Brain pericyte (primary cell): ENCODE measurements around the gene NABP1.

Experiments used
- DNase-seq: peaks from one replicate; pipeline ENCODE4 v3.0.0-alpha.2; 2012; ENCODE audit warnings: low read depth, low spot score

NABP1 gene

GRCh38 chr2:191707542-191707941, 29.6 kb downstream of the NABP1 start:
- no peak for DNase-seq

GRCh38 chr2:191710411-191710900, 32.5 kb downstream of the NABP1 start:
- DNase-seq = peak; percentile 44

DNA sequence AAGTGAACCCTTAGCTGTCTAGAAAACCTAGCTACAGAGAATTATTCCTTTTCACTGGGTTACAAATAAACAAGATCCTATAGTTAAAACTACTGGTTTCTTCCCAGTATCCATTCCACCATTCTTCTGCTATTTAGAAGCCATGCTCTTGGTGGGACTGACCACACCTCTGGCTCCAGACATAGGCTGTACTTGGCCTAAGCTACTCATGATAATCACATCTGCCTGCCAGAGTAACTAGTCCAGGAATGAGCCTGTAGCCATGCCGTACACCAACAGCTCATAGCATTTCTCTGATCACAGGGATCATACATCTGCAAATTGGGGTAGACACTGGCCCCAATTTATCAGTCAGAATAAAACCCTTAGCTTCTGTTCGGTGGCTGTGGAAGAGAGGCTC, 33.7 kb downstream of the NABP1 start:
- no peak for DNase-seq

GRCh38 chr2:191713837-191714236, 35.9 kb downstream of the NABP1 start:
- DNase-seq = no peak

DNA sequence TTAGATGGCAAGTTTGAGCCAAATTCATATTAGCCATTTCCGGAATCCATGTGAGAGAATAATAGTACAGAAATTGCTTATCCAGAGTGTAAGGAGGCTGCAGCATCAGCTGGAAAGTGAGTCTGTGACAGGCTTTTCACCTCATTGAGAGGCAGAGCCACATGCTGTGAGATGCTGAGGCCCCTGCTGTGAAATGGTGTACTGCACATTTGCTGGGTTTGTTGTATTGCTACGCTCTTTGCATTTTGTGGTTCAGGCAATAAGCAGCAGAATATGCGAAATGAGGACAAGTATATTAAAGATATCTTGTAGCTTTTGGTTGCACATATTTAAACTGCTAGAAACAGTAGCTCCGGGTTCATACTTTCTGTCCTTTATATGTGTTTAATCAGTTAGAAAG, 37.0 kb downstream of the NABP1 start:
- DNase-seq = no peak

DNA sequence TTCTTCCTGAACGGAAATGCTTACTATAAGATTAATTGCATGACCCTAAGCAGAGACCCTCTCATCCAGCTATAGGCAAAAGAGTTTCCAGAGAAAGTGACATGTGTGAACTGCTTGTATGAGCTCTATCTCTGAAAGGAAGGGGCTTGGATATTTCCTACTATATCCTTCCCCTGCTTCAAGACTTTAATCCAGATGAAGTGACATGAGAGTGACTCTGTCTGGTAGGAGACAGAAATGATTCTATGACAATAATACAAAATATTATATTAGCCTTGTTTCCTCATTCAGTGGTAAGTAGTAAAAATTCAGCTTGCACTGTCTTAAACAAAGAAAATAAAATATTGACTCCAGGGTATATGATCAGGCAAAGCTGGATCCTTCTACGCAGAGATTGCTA, 37.5 kb downstream of the NABP1 start:
- DNase-seq = no peak

GRCh38 chr2:191719261-191719660, 41.3 kb downstream of the NABP1 start:
- DNase-seq = no peak

GRCh38 chr2:191719938-191720337, 42.0 kb downstream of the NABP1 start:
- DNase-seq = no peak

DNA sequence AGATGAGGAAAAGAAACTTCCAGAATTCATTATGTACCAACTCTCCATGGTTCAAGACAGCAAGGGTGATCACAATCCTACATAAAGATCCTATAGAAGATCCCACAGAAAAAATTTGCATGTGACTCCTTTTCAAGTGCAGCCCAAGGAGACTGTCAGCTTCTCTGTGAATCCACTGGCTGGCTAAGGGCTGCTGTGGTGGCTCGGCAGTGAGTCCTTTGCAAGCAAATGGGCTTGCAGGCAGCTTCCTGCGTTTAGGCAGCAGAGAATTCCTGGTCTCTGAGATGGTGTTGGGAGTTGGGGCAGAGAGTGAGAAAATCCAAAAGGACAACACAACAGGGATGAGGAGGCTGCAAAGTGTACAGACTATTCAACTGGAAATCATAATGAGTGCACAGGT, 43.4 kb downstream of the NABP1 start:
- DNase-seq = no peak

GRCh38 chr2:191724015-191724414, 46.1 kb downstream of the NABP1 start:
- peak; percentile 10 for DNase-seq

DNA sequence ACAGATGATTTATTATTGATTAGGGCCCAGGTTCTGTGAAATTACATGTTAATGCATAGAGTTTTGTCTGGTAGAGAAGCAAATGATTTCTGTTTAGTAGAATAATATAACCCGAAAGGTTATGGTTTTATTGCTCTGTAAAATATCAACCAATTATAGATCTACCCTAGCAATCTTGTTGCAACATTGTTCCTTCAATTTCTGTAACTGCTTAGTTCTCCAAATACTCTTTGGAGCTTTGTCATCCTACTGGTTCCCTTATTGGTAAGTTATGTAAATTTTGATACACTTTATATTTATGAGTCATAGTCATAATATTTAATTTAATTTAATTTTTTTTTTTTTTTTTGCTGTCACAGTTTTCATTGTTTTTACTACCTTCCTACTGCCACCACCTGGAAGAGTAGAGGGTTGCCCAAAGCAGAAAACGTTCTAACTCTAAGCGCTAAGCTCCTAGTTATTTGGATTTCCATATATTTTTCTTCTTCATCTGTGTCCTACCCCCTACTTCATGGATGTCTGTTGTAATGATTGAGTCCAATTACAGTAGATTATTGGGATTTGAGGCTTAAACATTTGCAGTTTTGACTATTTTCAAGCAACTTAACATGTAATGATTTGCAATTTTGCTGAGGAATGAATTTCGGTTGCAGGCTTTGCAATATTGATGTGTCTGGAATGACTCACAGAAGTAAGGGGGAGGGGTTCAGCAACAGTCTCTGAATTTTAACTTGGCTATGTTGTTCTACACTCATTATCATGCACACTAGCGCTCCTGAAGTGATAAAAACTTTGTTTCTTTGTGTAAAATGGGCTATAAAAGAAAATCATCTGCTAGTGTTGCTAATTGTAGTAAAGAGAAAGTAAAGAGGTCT, 51.1 kb downstream of the NABP1 start:
- DNase-seq = no peak

DNA sequence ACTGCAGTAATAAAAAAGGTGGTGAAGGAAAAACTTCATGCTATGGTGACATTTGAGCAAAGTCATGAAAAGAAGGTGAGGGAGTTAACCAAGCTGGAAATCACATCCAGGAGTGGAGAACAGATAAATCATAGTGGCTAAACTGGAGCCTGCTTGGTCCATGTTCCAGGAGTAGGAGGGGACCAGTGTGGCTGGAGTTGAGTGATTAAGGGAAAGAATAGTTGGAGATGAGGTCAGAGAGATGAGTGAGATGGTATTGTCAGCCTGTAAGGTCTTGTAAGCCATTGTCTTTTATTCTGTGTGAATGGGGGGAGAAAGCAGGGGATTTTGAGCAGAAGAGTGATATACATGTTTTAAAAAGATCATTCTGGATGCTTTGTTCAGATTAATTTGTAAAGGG, 52.3 kb downstream of the NABP1 start:
- DNase-seq = no peak
